ENCODE data around the gene RASGRF2.

DNA sequence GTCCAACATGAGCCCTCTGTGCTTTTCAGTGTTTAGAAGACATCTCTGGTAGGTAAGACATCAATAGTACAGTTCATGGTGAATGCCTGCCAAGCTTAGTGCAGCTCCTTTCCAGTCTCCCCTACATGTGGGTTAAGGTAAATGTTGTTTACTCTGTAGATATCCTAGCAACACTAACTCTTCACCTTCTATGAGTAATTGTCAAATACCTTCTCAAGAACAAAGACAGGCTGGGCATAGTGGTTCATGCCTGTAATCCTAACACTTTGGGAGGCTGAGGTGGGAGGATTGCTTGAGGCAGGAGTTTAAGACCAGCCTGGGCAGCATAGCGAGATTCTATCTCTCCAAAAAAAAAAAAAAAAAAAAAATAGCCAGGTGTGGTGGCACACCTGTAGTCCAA lies 18.7 kb upstream of the RASGRF2 start:
- no peak for TF ChIP-seq POLR2A (IDR thresholded peaks at IDR 0.05; ENCODE audit: low read depth, low read length)
- TF ChIP-seq TAF1 (IDR thresholded peaks at IDR 0.05; ENCODE audit: borderline replicate concordance, low read depth, low read length): no peak
- no peak for TF ChIP-seq POLR2AphosphoS5 (IDR thresholded peaks at IDR 0.05; ENCODE audit: low read depth, low read length)
